Fibroblast of villous mesenchyme (primary cell): ENCODE measurements around the gene ACOT4. TPM values are rescaled to one million over a fixed set of nuclear protein-coding genes. Genes with fewer than 3 reads are reported as not detected.
"Not testable (repeated sequence)": the region's sequence is repeated elsewhere in the genome, so short reads cannot be mapped to it uniquely, and the experiment has no call there.

Experiments used
- DNase-seq: peaks from one replicate; pipeline ENCODE4 v3.0.0-alpha.2; 2010; ENCODE audit warnings: low read depth
- H3K4me3 ChIP-seq: 2 replicates; pipeline ENCODE4 v1.5.1; 2011; ENCODE audit warnings: low read depth, mild to moderate bottlenecking, low read length
- CTCF ChIP-seq: IDR thresholded peaks from 2 replicates; pipeline ENCODE4 v1.5.1; 2012; ENCODE audit warnings: low read depth, mild to moderate bottlenecking, low read length; ENCODE audit not compliant: insufficient read depth
- total RNA-seq: library from RNA; depleted of rRNA; stranded (reverse); fragments of >200 nt; gene quantifications from 2 replicates; pipeline ENCODE4 v1.2.3, GENCODE V29; 2012

Gene ACOT4
- total RNA-seq, 1 donor = 1.7 TPM

DNA sequence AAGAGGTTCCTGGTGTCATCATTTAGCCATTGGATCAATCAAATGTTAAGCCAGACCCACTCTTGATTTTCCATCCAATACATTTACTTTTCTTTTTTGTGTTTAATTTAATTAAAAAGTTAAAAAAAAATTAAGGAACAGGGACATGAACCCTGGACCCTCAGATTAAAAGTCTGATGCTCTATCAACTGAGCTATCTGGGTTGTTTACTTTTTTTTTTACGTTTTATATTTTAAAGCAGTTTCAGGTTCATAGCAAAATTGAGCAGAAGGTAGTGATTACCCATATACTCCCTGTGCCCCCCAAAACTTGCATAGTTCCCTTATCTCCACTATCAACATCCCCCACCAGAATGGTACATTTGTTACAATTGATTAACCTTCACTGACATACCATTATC, 3.0 kb upstream of the ACOT4 start:
- no peak overlapping the region for H3K4me3 ChIP-seq
- TF ChIP-seq CTCF = no peak
- no peak for DNase-seq

DNA sequence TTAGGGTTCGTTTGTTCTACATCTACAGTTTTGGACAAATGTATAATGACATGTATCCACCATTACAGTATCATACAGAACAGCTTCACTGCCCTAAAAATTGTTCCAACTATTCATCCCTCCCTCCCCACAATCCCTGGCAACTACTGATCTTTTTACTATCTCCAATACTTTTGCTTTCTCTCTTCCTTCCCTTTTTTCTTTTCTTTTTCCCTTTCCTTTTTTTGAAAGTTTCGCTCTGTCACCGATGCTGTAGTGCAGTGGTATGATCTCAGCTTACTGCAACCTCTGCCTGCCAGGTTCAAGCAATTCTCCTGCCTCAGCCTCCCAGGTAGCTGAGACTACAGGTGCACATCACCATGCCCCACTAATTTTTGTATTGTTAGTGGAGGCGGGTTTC, 2.6 kb upstream of the ACOT4 start:
- H3K4me3 ChIP-seq = no peak overlapping the region
- DNase-seq = no peak
- no peak for TF ChIP-seq CTCF

DNA sequence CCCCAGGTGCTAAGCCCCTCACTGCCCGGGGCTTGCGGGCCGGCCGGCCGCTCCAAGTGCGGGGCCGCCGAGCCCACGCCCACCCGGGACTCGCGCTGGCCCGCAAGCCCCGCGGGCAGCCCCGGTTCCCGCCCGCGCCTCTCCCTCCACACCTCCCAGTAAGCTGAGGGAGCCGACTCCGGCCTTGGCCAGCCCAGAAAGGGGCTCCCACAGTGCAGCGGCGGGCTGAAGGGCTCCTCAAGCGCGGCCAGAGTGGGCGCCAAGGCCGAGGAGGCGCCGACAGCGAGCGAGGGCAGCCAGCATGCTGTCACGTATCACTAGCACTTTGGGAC, 1.0 kb upstream of the ACOT4 start:
- not testable (repeated sequence) for H3K4me3 ChIP-seq, DNase-seq

GRCh38 chr14:73594491-73594890, 2.8 kb downstream of the ACOT4 start:
- no peak for TF ChIP-seq CTCF
- no peak for DNase-seq

GRCh38 chr14:73599499-73599898, 7.8 kb downstream of the ACOT4 start:
- no peak for TF ChIP-seq CTCF
- DNase-seq = no peak
- H3K4me3 ChIP-seq = no peak overlapping the region

More at GRCh38 chr14:73594491-73594890, 2.8 kb downstream of the ACOT4 start:
- H3K4me3 ChIP-seq = no peak overlapping the region

GRCh38 chr14:73602994-73603393, 11.3 kb downstream of the ACOT4 start:
- H3K4me3 ChIP-seq = no peak overlapping the region
- no peak for DNase-seq
- TF ChIP-seq CTCF = no peak

DNA sequence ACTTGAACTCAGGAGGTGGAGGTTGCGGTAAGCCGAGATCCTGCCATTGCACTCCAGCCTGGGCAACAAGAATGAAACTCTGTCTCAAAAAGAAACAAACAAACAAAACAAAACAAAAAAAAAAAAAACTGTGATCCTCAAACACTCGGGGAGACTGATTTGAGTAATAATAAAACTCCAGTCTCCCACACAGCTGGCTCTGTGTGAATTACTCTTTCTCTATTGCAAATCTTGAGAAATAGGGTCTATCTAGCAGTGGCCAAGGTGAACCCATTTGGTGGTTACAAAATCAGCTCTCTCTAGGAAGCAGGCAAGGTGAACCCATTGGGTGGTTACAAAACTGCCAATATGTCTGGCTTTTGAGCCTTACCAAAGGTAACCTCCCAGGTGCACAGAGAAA, 14.6 kb downstream of the ACOT4 start:
- TF ChIP-seq CTCF = no peak
- no peak overlapping the region for H3K4me3 ChIP-seq
- DNase-seq = no peak
